ENCODE data around the gene KCNMA1. TPM values are rescaled to one million over a fixed set of nuclear protein-coding genes. Genes with fewer than 3 reads are reported as not detected.

The KCNMA1 gene
- total RNA-seq, 1 donor from 2014 or later: 95.5 TPM

DNA sequence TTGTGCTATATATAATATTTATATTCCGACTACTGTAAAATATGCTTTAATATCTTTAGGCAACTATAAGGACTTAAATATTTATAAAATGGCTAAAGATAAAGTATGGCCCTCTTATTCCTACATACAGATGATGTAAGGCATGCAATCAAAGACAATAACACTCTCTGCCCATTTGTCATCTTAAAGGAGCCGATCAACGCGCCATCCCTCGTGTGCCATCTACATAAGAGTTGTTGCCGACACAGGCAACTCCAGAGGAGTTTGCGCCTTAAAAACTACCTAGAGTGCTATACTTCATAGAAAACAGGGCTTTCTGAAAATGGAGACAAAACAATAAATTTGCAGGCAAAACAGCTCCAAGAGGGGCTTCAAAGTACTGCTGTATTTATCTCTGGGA lies 709.0 kb downstream of the KCNMA1 start:
- TF ChIP-seq, protein P1, sequence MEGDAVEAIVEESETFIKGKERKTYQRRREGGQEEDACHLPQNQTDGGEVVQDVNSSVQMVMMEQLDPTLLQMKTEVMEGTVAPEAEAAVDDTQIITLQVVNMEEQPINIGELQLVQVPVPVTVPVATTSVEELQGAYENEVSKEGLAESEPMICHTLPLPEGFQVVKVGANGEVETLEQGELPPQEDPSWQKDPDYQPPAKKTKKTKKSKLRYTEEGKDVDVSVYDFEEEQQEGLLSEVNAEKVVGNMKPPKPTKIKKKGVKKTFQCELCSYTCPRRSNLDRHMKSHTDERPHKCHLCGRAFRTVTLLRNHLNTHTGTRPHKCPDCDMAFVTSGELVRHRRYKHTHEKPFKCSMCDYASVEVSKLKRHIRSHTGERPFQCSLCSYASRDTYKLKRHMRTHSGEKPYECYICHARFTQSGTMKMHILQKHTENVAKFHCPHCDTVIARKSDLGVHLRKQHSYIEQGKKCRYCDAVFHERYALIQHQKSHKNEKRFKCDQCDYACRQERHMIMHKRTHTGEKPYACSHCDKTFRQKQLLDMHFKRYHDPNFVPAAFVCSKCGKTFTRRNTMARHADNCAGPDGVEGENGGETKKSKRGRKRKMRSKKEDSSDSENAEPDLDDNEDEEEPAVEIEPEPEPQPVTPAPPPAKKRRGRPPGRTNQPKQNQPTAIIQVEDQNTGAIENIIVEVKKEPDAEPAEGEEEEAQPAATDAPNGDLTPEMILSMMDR (IDR thresholded peaks at IDR 0.05): no peak
- Mint-ChIP-seq H3K4me1 (ENCODE audit: unreplicated experiment) (no peaks in the 10 kb centered on the region), H3K27ac (ENCODE audit: unreplicated experiment) (no peak overlapping the region), H3K9me3 (ENCODE audit: unreplicated experiment) (no peaks in the 10 kb centered on the region), H3K4me3 (ENCODE audit: unreplicated experiment) (no peak overlapping the region), H3K36me3 (ENCODE audit: unreplicated experiment) (peaks cover 7% of the 10 kb centered on the region), H3K27me3 (ENCODE audit: unreplicated experiment) (no peaks in the 10 kb centered on the region)
- no peak for DNase-seq (ENCODE audit: extremely low spot score, unreplicated experiment)

DNA sequence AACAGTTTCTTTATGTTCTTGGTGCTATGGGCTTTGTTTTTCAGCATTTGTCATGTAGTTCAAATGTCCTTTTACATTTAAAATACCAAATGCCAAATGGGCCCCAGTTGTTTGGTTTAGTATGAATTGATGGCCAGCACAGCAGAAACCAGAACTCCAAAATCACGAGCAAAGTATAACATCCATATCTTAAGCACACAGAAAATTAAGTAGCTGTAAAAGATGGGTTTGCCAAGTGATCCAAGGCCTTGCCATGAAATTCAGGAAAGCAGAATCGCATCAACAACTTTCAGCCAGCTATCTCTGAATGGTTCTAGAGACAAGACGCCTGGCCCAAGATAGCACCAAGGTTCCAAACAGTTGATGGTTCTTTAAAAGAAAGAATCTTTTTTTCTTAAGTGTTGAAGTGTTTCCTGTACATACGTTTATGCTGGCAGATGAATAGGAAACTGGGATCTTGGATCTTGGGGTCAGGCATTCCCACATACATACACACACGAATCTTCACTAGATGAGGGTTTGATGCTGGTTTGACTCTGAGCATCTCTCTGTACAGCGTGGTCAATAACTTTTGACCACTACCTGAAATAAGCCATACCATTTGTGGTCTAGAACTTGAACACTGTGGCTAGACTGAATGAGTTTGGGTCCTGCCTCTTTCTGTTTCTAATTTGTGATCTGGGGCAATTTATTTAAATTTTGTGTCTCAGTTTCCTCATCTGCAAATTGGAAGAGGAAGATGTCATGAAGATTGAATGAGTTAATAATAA lies 711.8 kb downstream of the KCNMA1 start:
- peaks cover 3% of the 10 kb centered on the region for H3K4me1 Mint-ChIP-seq (ENCODE audit: unreplicated experiment)
- H3K27me3 Mint-ChIP-seq (ENCODE audit: unreplicated experiment): no peaks in the 10 kb centered on the region
- H3K27ac Mint-ChIP-seq (ENCODE audit: unreplicated experiment): no peak overlapping the region
- DNase-seq (ENCODE audit: extremely low spot score, unreplicated experiment): no peak
- TF ChIP-seq, protein P1 (IDR thresholded peaks at IDR 0.05): no peak
- no peaks in the 10 kb centered on the region for H3K9me3 Mint-ChIP-seq (ENCODE audit: unreplicated experiment)
- H3K4me3 Mint-ChIP-seq (ENCODE audit: unreplicated experiment): no peak overlapping the region
- peaks cover 5% of the 10 kb centered on the region for H3K36me3 Mint-ChIP-seq (ENCODE audit: unreplicated experiment)

DNA sequence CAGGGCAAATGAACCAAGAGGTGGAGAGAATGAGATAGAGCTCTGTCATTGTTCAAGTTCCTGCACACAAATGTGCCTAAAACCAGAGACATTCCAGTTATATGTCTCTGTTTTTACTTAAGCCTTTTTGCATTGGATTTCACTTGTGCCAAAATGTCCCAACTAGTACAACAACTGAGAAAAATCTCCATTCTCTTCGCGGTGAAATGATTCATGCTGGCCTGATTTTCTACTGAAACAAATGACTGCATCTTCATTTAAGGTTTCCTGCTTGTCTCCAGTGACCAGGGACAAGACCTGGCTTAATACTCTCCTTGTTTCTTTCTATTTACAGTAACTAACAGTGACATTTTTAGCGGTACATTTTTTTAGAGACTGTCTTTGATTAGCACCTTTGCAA lies 714.9 kb downstream of the KCNMA1 start:
- no peaks in the 10 kb centered on the region for H3K9me3 Mint-ChIP-seq (ENCODE audit: unreplicated experiment)
- no peak overlapping the region for H3K4me3 Mint-ChIP-seq (ENCODE audit: unreplicated experiment)
- no peaks in the 10 kb centered on the region for H3K27me3 Mint-ChIP-seq (ENCODE audit: unreplicated experiment)
- no peak for DNase-seq (ENCODE audit: extremely low spot score, unreplicated experiment)
- H3K27ac Mint-ChIP-seq (ENCODE audit: unreplicated experiment): no peak overlapping the region
- TF ChIP-seq, protein P1 (IDR thresholded peaks at IDR 0.05): no peak
- H3K4me1 Mint-ChIP-seq (ENCODE audit: unreplicated experiment): peaks cover 15% of the 10 kb centered on the region
- H3K36me3 Mint-ChIP-seq (ENCODE audit: unreplicated experiment): peaks cover 3% of the 10 kb centered on the region

DNA sequence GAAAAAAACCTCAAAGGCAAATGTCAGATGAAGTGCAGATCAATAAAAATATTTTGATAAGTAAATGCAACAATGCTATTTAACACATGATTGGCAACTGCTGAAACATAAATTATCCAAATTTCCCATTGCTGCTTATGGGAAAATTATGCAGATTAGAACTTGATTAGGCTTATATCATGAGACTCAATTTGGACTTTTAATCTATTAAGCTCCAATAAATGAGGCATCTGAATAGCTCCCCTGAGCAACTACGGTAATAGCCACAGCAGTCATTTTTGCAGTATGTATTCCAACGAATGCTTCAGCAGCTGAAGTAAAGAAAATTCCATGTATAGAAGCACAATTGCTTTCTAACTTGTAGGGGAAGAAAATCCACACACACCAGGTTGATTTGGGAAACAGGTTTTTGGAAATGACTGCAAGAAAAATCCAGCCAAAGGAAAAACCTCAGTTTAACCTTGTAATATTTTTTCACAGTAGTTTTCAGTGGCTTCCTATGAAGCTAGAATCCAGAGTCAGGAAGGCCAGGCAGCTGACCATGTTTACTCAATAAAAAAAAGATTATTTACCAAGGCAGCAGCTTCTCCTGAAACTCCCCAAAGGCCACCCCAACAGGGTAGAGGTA lies 716.1 kb downstream of the KCNMA1 start:
- DNase-seq (ENCODE audit: extremely low spot score, unreplicated experiment): no peak
- no peaks in the 10 kb centered on the region for H3K9me3 Mint-ChIP-seq (ENCODE audit: unreplicated experiment)
- TF ChIP-seq, protein P1 (IDR thresholded peaks at IDR 0.05): no peak
- H3K36me3 Mint-ChIP-seq (ENCODE audit: unreplicated experiment): peaks cover 3% of the 10 kb centered on the region
- H3K4me3 Mint-ChIP-seq (ENCODE audit: unreplicated experiment): no peak overlapping the region
- H3K4me1 Mint-ChIP-seq (ENCODE audit: unreplicated experiment): peaks cover 19% of the 10 kb centered on the region
- no peaks in the 10 kb centered on the region for H3K27me3 Mint-ChIP-seq (ENCODE audit: unreplicated experiment)
- H3K27ac Mint-ChIP-seq (ENCODE audit: unreplicated experiment): no peak overlapping the region

DNA sequence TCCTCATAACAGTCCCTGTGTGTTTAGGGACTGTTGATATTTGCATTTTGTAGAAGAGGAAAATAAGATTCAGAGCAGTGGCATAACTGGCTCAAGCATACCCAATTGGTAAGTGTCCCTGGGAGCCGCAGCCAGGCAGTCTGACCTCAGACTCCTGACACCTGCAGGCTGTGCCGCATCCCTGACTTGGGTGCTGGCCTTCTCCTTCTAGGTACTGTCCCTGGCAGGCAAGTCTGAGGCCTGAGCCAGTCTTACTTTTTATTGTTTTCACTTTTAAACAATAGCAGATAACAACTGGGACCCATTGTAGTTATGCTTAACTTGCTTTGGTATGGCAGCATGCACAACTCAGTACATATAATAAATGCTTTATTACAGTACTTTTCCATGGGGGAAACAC lies 717.0 kb downstream of the KCNMA1 start:
- Mint-ChIP-seq H3K36me3 (ENCODE audit: unreplicated experiment) (no peaks in the 10 kb centered on the region), H3K9me3 (ENCODE audit: unreplicated experiment) (no peaks in the 10 kb centered on the region), H3K4me3 (ENCODE audit: unreplicated experiment) (no peak overlapping the region), H3K27ac (ENCODE audit: unreplicated experiment) (no peak overlapping the region), H3K4me1 (ENCODE audit: unreplicated experiment) (peaks cover 19% of the 10 kb centered on the region), H3K27me3 (ENCODE audit: unreplicated experiment) (no peaks in the 10 kb centered on the region)
- no peak for DNase-seq (ENCODE audit: extremely low spot score, unreplicated experiment)
- TF ChIP-seq, protein P1 (IDR thresholded peaks at IDR 0.05): no peak

Measured in osteocyte (in vitro differentiated cells).